K562 (cell line): ENCODE results near the gene DAP. TPM values are rescaled to one million over a fixed set of nuclear protein-coding genes. Genes with fewer than 3 reads are reported as not detected.

Experiments used
- ATAC-seq: fragments of 200-7000 bp; cut with Tn5 transposase; 3 replicates; pipeline ENCODE4 v1.9.1; 2020; ENCODE audit warnings: moderate library complexity
- BruUV-seq: library from RNA; stranded (reverse); fragments of 400-500 nt; replicated peaks from 2 replicates; lab custom pipeline; 2021; lab: Mats Ljungman, UMichigan
- CTCF ChIA-PET: fragments of 300-600 bp; formaldehyde crosslinking; extraction: SDS; loops from one replicate; lab custom pipeline; 2021; ENCODE audit warnings: low intra/inter-chr PET ratio; lab: Yijun Ruan, JAX
- POLR2A ChIA-PET: fragments of 300-600, 350-650 bp; sonication (Branson Sonifier 250); formaldehyde crosslinking; extraction: SDS; loops from one replicate; lab custom pipeline; 2021; ENCODE audit warnings: antibody characterized with exemption, inconsistent platforms; lab: Yijun Ruan, JAX
- DNase-seq, 4 experiments: peaks; one replicate each; pipeline versions ENCODE4 v3.0.0 to v3.0.0-alpha.2; 2011 to 2018; ENCODE audit warnings: low spot score in 3 of 4, mixed read lengths in 3 of 4; ENCODE audit errors: extremely low read depth in 1 of 4
- FAIRE-seq: peaks from 2 replicates; lab custom pipeline; 2011; peaks lifted over from hg19 to GRCh38; lab: Jason Lieb, UNC
- H2AFZ ChIP-seq: 2 replicates; pipeline ENCODE4 v1.6.0; 2011; ENCODE audit warnings: low read depth, low read length, control low read depth, inconsistent platforms
- H3K27ac ChIP-seq: fragments of 200-600 bp; 3 replicates; pipeline ENCODE4 v1.8.0; 2011; ENCODE audit warnings: low read depth, mild to moderate bottlenecking, control low read depth, inconsistent platforms, low read length, moderate library complexity, mixed read lengths; ENCODE audit errors: extremely low read depth
- H3K27me3 ChIP-seq, 2 experiments: fragments of 300-600 bp in 1 of 2; 2 replicates in 1 of 2; 3 replicates in 1 of 2; pipeline versions ENCODE4 v1.6.0 to v1.8.0; 2011; ENCODE audit warnings: inconsistent platforms in 2 of 2, low read length in 2 of 2, mild to moderate bottlenecking in 1 of 2, mixed read lengths in 1 of 2, moderate library complexity in 1 of 2; ENCODE audit not compliant: control insufficient read depth in 2 of 2, insufficient read depth in 2 of 2
- H3K36me3 ChIP-seq: fragments of 300-600 bp; 3 replicates; pipeline ENCODE4 v1.8.0; 2011; ENCODE audit warnings: mild to moderate bottlenecking, low read length, inconsistent platforms; ENCODE audit not compliant: control insufficient read depth, insufficient read depth
- H3K4me1 ChIP-seq, 2 experiments: fragments of 200-600 bp in 1 of 2; replicated peaks in 1 of 2; 2 replicates in 1 of 2; 3 replicates in 1 of 2; pipeline versions ENCODE4 v1.5.1 to v1.8.0; 2011; ENCODE audit warnings: inconsistent platforms in 2 of 2, low read length in 2 of 2, mild to moderate bottlenecking in 1 of 2, mixed read lengths in 1 of 2, moderate library complexity in 1 of 2; ENCODE audit not compliant: control insufficient read depth in 2 of 2, insufficient read depth in 2 of 2
- H3K4me2 ChIP-seq: 2 replicates; pipeline ENCODE4 v1.6.1; 2011; ENCODE audit warnings: low read length, control low read depth, inconsistent platforms, mixed read lengths; ENCODE audit not compliant: insufficient read depth
- H3K4me3 ChIP-seq: fragments of 200-600 bp; sonication (generic), shearing (Covaris generic); 2 replicates; pipeline ENCODE4 v1.5.1; 2016; ENCODE audit warnings: control low read depth, inconsistent platforms
- H3K79me2 ChIP-seq: fragments of 200-600 bp; 3 replicates; pipeline ENCODE4 v1.8.0; 2011; ENCODE audit warnings: low read length, inconsistent platforms; ENCODE audit not compliant: control insufficient read depth, insufficient read depth
- H3K9ac ChIP-seq, 2 experiments: 2 replicates each; pipeline versions ENCODE4 v1.6.0 to v1.6.1; 2011; ENCODE audit warnings: low read depth in 2 of 2, low read length in 2 of 2, control low read depth in 1 of 2, inconsistent platforms in 1 of 2, mild to moderate bottlenecking in 1 of 2, mixed read lengths in 1 of 2; ENCODE audit not compliant: insufficient read depth in 1 of 2
- H3K9me1 ChIP-seq: one replicate; pipeline ENCODE4 v1.6.0; 2011; ENCODE audit warnings: inconsistent platforms, mild to moderate bottlenecking, low read length, moderate library complexity; ENCODE audit not compliant: control insufficient read depth, insufficient read depth
- H3K9me3 ChIP-seq: replicated peaks from 2 replicates; pipeline ENCODE4 v1.5.1; 2011; ENCODE audit warnings: low read depth, low read length, inconsistent platforms; ENCODE audit not compliant: control insufficient read depth, insufficient read depth
- H4K20me1 ChIP-seq: replicated peaks from 2 replicates; pipeline ENCODE4 v1.6.1; 2011; ENCODE audit warnings: low read length, inconsistent platforms, mixed read lengths; ENCODE audit not compliant: control insufficient read depth, insufficient read depth
- ARHGAP35 ChIP-seq: fragments of 450-650 bp; IDR thresholded peaks from 2 replicates; pipeline ENCODE4 v1.6.1; 2018; ENCODE audit not compliant: partially characterized antibody
- ETV6 ChIP-seq, 3 experiments: fragments of 150-350 bp in 1 of 3; sonication (generic) in 1 of 3; formaldehyde crosslinking in 1 of 3; IDR thresholded peaks; 2 replicates each; pipeline versions ENCODE4 v1.6.1 to v1.8.0; 2014 to 2022; ENCODE audit warnings: borderline replicate concordance in 2 of 3, low read depth in 2 of 3, antibody characterized with exemption in 1 of 3, low read length in 1 of 3, mild to moderate bottlenecking in 1 of 3, missing genetic modification reagents in 1 of 3
- FOXK1 ChIP-seq: sonication (generic); formaldehyde crosslinking; IDR thresholded peaks from 2 replicates; pipeline ENCODE4 v1.8.0; 2022; ENCODE audit warnings: missing genetic modification reagents, mild to moderate bottlenecking, borderline replicate concordance
- HDAC8 ChIP-seq: fragments of 450-650 bp; IDR thresholded peaks from 2 replicates; pipeline ENCODE4 v1.6.1; 2016; ENCODE audit warnings: mild to moderate bottlenecking, missing genetic modification characterization, moderate library complexity, missing compliant biosample characterization
- KDM1A ChIP-seq, 2 experiments: fragments of 450-650 bp; IDR thresholded peaks; 2 replicates each; pipeline ENCODE4 v1.6.1; 2016; ENCODE audit warnings: mild to moderate bottlenecking in 2 of 2
- KDM5B ChIP-seq: fragments of 200-600 bp; sonication (generic); IDR thresholded peaks from 2 replicates; pipeline ENCODE4 v1.6.1; 2012; ENCODE audit warnings: low read depth, mild to moderate bottlenecking, moderate library complexity, low read length, control low read depth, inconsistent platforms; ENCODE audit not compliant: insufficient replicate concordance
- ZNF384 ChIP-seq: IDR thresholded peaks from 2 replicates; pipeline ENCODE4 v1.6.1; 2012; ENCODE audit warnings: low read depth, low read length, improper control_type of control experiment
- WGBS: fragments of 100-300 bp; shearing (Covaris generic); methylation state at CpG from one replicate; pipeline ENCODE4 v1.1.6; 2016; ENCODE audit warnings: low coverage, mixed read lengths; ENCODE audit not compliant: insufficient coverage; ENCODE audit errors: missing lambda C conversion rate; 5-methylcytosine and 5-hydroxymethylcytosine counted together
- in situ Hi-C: fragments of 300-500 bp; cut with MboI; formaldehyde crosslinking; loops from 4 replicates; pipeline ENCODE4 v1.15.0; 2018; ENCODE audit warnings: inconsistent platforms, mixed read lengths
- intact Hi-C: fragments of 100-400 bp; cut with micrococcal nuclease; formaldehyde crosslinking; loops from 2 replicates; pipeline ENCODE4 v1.14.2; 2022
- polyA plus RNA-seq, 8 experiments: library from polyadenylated mRNA; depleted of rRNA in 4 of 8; stranded (reverse) in 5 of 8; unstranded in 3 of 8; fragments of >200 nt; fragmentation: Nextera tagmentation in 2 of 8; fragmentation: Illumina TruSeq in 1 of 8; extraction: Ambion mirVana in 2 of 8; extraction: Trizol in 1 of 8; gene quantifications; 2 replicates each; pipeline versions ENCODE4 v1.2.1 to v1.2.3, GENCODE V29; 2011 to 2014; ENCODE audit warnings: inconsistent platforms in 1 of 8, missing spikeins in 1 of 8
- total RNA-seq, 7 experiments: library from RNA; depleted of rRNA in 6 of 7; stranded (reverse); fragments of >200 nt in 6 of 7; fragmentation: Illumina TruSeq in 2 of 7; extraction: Trizol in 2 of 7; gene quantifications; 2 replicates each; pipeline versions ENCODE4 v1.2.1 to v1.2.3, GENCODE V29; 2011 to 2021; ENCODE audit warnings: low replicate concordance in 1 of 7
- TF ChIP-seq, protein P1 (sequence below), 2 experiments: fragments of 450-650 bp; IDR thresholded peaks; 2 replicates each; pipeline ENCODE4 v1.6.1; 2018; ENCODE audit warnings: mild to moderate bottlenecking in 2 of 2, low read depth in 1 of 2; ENCODE audit not compliant: partially characterized antibody in 2 of 2
- TF ChIP-seq, protein P2 (sequence below): IDR thresholded peaks from 2 replicates; pipeline ENCODE4 v1.6.1; 2011; ENCODE audit not compliant: insufficient read length; ENCODE audit errors: extremely low read depth
- TF ChIP-seq, protein P3 (sequence below), 3 experiments: IDR thresholded peaks in 2 of 3; conservative IDR thresholded peaks in 1 of 3; 2 replicates each; pipeline ENCODE4 v1.5.1; 2011 to 2012; ENCODE audit warnings: low read length in 3 of 3, mild to moderate bottlenecking in 3 of 3, control low read depth in 2 of 3, improper control_type of control experiment in 1 of 3, inconsistent platforms in 1 of 3, low read depth in 1 of 3, mixed read lengths in 1 of 3, moderate library complexity in 1 of 3; ENCODE audit not compliant: insufficient read depth in 2 of 3
- TF ChIP-seq, protein P4 (sequence below): IDR thresholded peaks from 2 replicates; pipeline ENCODE4 v1.6.1; 2011; ENCODE audit warnings: borderline replicate concordance, low read depth, mild to moderate bottlenecking, moderate library complexity, low read length; ENCODE audit not compliant: insufficient read depth, poor library complexity, severe bottlenecking

Gene DAP
- total and polyA plus RNA-seq, 9 of the 15 experiments (the other 6 are each of a cell fraction or from before 2014, with no cell fraction given): 14.1 to 151 (median 34.5) TPM

DNA sequence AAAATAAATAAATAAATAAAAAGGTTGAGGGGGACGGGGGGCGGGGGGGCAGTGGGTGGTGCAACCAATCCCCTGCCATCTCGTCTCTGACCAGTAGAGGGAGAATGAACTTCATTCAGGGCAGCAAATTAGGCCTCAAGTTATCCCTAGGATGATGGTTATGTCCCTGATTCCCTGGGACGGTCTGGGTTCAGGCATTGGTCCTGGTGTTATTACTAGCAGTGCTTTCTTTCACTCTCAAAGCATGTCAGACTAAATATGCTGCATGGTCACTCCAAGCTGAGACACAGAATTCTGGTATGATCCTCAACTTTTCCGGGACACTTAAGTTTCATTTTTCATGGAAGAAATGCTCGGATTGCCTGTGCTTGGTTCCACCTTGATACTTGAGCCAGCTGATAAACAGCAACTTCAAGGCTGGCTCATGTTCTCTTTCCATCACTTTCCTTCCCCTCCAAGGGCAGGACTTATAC is 59.4 kb downstream of the DAP start:
- H3K9ac ChIP-seq: peak overlapping the region; percentile 20 to 46; a peak in 2 of 4 replicates
- TF ChIP-seq, protein P1, sequence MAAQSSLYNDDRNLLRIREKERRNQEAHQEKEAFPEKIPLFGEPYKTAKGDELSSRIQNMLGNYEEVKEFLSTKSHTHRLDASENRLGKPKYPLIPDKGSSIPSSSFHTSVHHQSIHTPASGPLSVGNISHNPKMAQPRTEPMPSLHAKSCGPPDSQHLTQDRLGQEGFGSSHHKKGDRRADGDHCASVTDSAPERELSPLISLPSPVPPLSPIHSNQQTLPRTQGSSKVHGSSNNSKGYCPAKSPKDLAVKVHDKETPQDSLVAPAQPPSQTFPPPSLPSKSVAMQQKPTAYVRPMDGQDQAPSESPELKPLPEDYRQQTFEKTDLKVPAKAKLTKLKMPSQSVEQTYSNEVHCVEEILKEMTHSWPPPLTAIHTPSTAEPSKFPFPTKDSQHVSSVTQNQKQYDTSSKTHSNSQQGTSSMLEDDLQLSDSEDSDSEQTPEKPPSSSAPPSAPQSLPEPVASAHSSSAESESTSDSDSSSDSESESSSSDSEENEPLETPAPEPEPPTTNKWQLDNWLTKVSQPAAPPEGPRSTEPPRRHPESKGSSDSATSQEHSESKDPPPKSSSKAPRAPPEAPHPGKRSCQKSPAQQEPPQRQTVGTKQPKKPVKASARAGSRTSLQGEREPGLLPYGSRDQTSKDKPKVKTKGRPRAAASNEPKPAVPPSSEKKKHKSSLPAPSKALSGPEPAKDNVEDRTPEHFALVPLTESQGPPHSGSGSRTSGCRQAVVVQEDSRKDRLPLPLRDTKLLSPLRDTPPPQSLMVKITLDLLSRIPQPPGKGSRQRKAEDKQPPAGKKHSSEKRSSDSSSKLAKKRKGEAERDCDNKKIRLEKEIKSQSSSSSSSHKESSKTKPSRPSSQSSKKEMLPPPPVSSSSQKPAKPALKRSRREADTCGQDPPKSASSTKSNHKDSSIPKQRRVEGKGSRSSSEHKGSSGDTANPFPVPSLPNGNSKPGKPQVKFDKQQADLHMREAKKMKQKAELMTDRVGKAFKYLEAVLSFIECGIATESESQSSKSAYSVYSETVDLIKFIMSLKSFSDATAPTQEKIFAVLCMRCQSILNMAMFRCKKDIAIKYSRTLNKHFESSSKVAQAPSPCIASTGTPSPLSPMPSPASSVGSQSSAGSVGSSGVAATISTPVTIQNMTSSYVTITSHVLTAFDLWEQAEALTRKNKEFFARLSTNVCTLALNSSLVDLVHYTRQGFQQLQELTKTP (IDR thresholded peaks at IDR 0.05; ENCODE audit: low read depth in 1 of 2, partially characterized antibody in 2 of 2): peak in 1 of 2 experiments; percentile 30
- no peak for TF ChIP-seq FOXK1 (CRISPR knock-in tag)
- TF ChIP-seq, protein P2, sequence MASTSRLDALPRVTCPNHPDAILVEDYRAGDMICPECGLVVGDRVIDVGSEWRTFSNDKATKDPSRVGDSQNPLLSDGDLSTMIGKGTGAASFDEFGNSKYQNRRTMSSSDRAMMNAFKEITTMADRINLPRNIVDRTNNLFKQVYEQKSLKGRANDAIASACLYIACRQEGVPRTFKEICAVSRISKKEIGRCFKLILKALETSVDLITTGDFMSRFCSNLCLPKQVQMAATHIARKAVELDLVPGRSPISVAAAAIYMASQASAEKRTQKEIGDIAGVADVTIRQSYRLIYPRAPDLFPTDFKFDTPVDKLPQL: no peak
- TF ChIP-seq ETV6 (IDR thresholded peaks at IDR 0.05; ENCODE audit: borderline replicate concordance in 1 of 2, low read depth in 2 of 2, low read length in 1 of 2): no peak
- no peak for TF ChIP-seq ETV6 (CRISPR knock-in tag; IDR thresholded peaks at IDR 0.05; ENCODE audit: borderline replicate concordance)
- no peak for TF ChIP-seq KDM1A (IDR thresholded peaks at IDR 0.05)
- TF ChIP-seq, protein P3, sequence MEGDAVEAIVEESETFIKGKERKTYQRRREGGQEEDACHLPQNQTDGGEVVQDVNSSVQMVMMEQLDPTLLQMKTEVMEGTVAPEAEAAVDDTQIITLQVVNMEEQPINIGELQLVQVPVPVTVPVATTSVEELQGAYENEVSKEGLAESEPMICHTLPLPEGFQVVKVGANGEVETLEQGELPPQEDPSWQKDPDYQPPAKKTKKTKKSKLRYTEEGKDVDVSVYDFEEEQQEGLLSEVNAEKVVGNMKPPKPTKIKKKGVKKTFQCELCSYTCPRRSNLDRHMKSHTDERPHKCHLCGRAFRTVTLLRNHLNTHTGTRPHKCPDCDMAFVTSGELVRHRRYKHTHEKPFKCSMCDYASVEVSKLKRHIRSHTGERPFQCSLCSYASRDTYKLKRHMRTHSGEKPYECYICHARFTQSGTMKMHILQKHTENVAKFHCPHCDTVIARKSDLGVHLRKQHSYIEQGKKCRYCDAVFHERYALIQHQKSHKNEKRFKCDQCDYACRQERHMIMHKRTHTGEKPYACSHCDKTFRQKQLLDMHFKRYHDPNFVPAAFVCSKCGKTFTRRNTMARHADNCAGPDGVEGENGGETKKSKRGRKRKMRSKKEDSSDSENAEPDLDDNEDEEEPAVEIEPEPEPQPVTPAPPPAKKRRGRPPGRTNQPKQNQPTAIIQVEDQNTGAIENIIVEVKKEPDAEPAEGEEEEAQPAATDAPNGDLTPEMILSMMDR (IDR thresholded peaks at IDR 0.05 in 2 of 3, conservative IDR thresholded peaks at IDR 0.05 in 1 of 3; ENCODE audit: insufficient read depth in 2 of 3, low read depth in 1 of 3, low read length in 3 of 3): peak; percentile 51 to 63 (median 54)
- TF ChIP-seq, protein P4, sequence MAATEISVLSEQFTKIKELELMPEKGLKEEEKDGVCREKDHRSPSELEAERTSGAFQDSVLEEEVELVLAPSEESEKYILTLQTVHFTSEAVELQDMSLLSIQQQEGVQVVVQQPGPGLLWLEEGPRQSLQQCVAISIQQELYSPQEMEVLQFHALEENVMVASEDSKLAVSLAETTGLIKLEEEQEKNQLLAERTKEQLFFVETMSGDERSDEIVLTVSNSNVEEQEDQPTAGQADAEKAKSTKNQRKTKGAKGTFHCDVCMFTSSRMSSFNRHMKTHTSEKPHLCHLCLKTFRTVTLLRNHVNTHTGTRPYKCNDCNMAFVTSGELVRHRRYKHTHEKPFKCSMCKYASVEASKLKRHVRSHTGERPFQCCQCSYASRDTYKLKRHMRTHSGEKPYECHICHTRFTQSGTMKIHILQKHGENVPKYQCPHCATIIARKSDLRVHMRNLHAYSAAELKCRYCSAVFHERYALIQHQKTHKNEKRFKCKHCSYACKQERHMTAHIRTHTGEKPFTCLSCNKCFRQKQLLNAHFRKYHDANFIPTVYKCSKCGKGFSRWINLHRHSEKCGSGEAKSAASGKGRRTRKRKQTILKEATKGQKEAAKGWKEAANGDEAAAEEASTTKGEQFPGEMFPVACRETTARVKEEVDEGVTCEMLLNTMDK: no peak
- TF ChIP-seq ZNF384: no peak
- TF ChIP-seq KDM5B: no peak
- TF ChIP-seq ARHGAP35: no peak
- TF ChIP-seq HDAC8 (tag): no peak

More for the DNA sequence above, 59.4 kb downstream of the DAP start:
- no peak overlapping the region for H2AFZ ChIP-seq
- peak overlapping the region; percentile 65 for H3K4me2 ChIP-seq
- BruUV-seq: no TSS peak
- H4K20me1 ChIP-seq: peaks cover 34% of the 10 kb centered on the region
- CTCF ChIA-PET: interaction anchor here (0.6 to 1.3 kb wide), 2 partner anchors 75 to 101 kb away, joined by 3 to 6 read pairs; no protein-coding TSS in a partner anchor
- intact Hi-C loops: loop anchor here (2.0 to 5.0 kb wide), 4 partner anchors 33 to 157 kb away; partner anchors contain the start of gene DAP
- peaks cover 6% of the 10 kb centered on the region for H3K9me1 ChIP-seq
- no peaks in the 10 kb centered on the region for H3K9me3 ChIP-seq
- peaks cover 29 to 49% of the 10 kb centered on the region in 2 experiments for H3K4me1 ChIP-seq
- ATAC-seq (peak; percentile 66), DNase-seq (peak; percentile 75 to 79 (median 79)), FAIRE-seq (peak; percentile 19)
- peaks cover 62% of the 10 kb centered on the region for H3K36me3 ChIP-seq
- H3K27me3 ChIP-seq: no peaks in the 10 kb centered on the region
- in situ Hi-C loops: no loop called here
- H3K79me2 ChIP-seq: peaks cover 44% of the 10 kb centered on the region
- 24% methylated on average over 6 of the region's 6 CpGs for WGBS
- POLR2A ChIA-PET: interaction anchor here (0.6 to 1.7 kb wide), 4 partner anchors 23 to 242 kb away, joined by 3 to 7 read pairs (median 4); no protein-coding TSS in a partner anchor
- peak overlapping the region; percentile 82 for H3K27ac ChIP-seq
- H3K4me3 ChIP-seq: no peak overlapping the region
